ENCODE results near the gene DCAF15. TPM values are rescaled to one million over a fixed set of nuclear protein-coding genes. Genes with fewer than 3 reads are reported as not detected.

Gene DCAF15
- total and polyA plus RNA-seq, 2 donors (not counting 3 experiments of a cell fraction or from before 2014, with no cell fraction given): 41.9 to 42.4 TPM

DNA sequence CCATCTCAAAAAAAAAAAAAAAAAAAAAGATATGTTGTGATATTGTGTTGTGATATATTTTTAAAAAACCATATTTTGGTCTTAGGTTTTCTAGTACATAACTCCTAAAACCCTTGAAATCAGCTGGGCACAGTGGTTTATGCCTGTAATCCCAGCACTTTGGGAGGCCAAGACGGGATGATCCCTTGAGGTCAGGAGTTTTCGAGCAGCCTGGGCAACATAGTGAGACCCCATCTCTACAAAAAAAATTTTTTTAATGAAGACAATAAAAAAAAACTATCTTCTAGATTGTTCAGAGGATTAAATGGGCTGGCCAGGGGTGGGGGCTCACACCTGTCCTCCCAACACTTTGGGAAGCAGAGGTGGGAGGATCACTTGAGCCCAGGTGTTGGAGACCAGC is 1.3 kb upstream of the DCAF15 start:
- Histone ChIP-seq H3K4me1 (ENCODE audit: control insufficient read depth, extremely low read depth, insufficient read depth, low read length) (peaks cover 10% of the 10 kb centered on the region), H3K36me3 (ENCODE audit: control insufficient read depth in 2 of 2, extremely low read depth in 1 of 2, insufficient read depth in 2 of 2, low read length in 2 of 2) (peaks cover 2 to 9% of the 10 kb centered on the region in 2 experiments), H4K20me1 (replicated peaks; ENCODE audit: control insufficient read depth, extremely low read depth, insufficient read depth, low read length) (no peaks in the 10 kb centered on the region), H3K9ac (replicated peaks; ENCODE audit: extremely low read depth, insufficient read depth, low read length) (no peak overlapping the region), H3K9me3 (replicated peaks; ENCODE audit: control insufficient read depth, insufficient read depth, low read length) (no peaks in the 10 kb centered on the region), H3K9me1 (replicated peaks; ENCODE audit: control insufficient read depth, extremely low read depth, insufficient read depth, low read length) (no peaks in the 10 kb centered on the region), H3K79me2 (ENCODE audit: control insufficient read depth, insufficient read depth, low read length) (peaks cover 20% of the 10 kb centered on the region), H2AFZ (ENCODE audit: low read depth, low read length) (no peak overlapping the region), H3K4me3 (replicated peaks in 1 of 3; ENCODE audit: insufficient read depth in 1 of 3, low read depth in 1 of 3, low read length in 3 of 3) (no peak overlapping the region), H3K27me3 (ENCODE audit: control insufficient read depth in 2 of 2, insufficient read depth in 2 of 2, low read length in 2 of 2) (no peaks in the 10 kb centered on the region), H3K4me2 (ENCODE audit: insufficient read depth, low read length) (no peak overlapping the region), H3K27ac (ENCODE audit: insufficient read depth, low read depth, low read length) (no peak overlapping the region)
- TF ChIP-seq, protein P1, sequence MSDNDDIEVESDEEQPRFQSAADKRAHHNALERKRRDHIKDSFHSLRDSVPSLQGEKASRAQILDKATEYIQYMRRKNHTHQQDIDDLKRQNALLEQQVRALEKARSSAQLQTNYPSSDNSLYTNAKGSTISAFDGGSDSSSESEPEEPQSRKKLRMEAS (IDR thresholded peaks at IDR 0.05; ENCODE audit: insufficient read depth, insufficient read length): no peak
- TF ChIP-seq EZH2 (IDR thresholded peaks at IDR 0.05; ENCODE audit: borderline replicate concordance, low read depth, low read length, severe bottlenecking) (no peak), FOS (IDR thresholded peaks at IDR 0.05; ENCODE audit: borderline replicate concordance, insufficient read depth, low read length) (no peak), MYC (IDR thresholded peaks at IDR 0.05; ENCODE audit: low read depth, low read length) (no peak), GATA2 (IDR thresholded peaks at IDR 0.05; ENCODE audit: insufficient read depth, insufficient read length, low read depth, low read length) (no peak), POLR2A (IDR thresholded peaks at IDR 0.05; ENCODE audit: low read depth, low read length) (no peak)
- TF ChIP-seq, protein P2, sequence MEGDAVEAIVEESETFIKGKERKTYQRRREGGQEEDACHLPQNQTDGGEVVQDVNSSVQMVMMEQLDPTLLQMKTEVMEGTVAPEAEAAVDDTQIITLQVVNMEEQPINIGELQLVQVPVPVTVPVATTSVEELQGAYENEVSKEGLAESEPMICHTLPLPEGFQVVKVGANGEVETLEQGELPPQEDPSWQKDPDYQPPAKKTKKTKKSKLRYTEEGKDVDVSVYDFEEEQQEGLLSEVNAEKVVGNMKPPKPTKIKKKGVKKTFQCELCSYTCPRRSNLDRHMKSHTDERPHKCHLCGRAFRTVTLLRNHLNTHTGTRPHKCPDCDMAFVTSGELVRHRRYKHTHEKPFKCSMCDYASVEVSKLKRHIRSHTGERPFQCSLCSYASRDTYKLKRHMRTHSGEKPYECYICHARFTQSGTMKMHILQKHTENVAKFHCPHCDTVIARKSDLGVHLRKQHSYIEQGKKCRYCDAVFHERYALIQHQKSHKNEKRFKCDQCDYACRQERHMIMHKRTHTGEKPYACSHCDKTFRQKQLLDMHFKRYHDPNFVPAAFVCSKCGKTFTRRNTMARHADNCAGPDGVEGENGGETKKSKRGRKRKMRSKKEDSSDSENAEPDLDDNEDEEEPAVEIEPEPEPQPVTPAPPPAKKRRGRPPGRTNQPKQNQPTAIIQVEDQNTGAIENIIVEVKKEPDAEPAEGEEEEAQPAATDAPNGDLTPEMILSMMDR (IDR thresholded peaks at IDR 0.05; ENCODE audit: extremely low read depth in 1 of 2, insufficient read depth in 1 of 2, low read depth in 1 of 2, low read length in 2 of 2): no peak
- POLR2A ChIA-PET: interaction anchor here (0.7 kb wide), 1 partner anchor 12 kb away, joined by 5 read pairs; no protein-coding TSS in a partner anchor
- intact Hi-C loops (cut with micrococcal nuclease) (no loop called here), dilution Hi-C loops (cut with MboI; ENCODE audit: extremely low pct_ligation_motif_present, low sequenced_read_pairs) (no loop called here)
- no peak for FAIRE-seq
- no peak for DNase-seq (ENCODE audit: low read depth, low spot score)
- no TSS peak for BruUV-seq (replicated peaks)
- CTCF ChIA-PET: interaction anchor here (1.0 kb wide), 1 partner anchor 93 kb away, joined by 3 read pairs; no protein-coding TSS in a partner anchor
